Stomach (tissue), 4 donors: ENCODE measurements around the gene KRTAP20-4.

ENCODE experiments used
- CTCF ChIP-seq, 7 experiments: fragments of 450-650 bp in 4 of 7; fragments of 200-600 bp in 3 of 7; sonication (generic) in 3 of 7; IDR thresholded peaks; one replicate each; pipeline ENCODE4 v1.5.1; 2016 to 2019; ENCODE audit warnings: antibody characterized with exemption in 7 of 7, control low read depth in 2 of 7, mild to moderate bottlenecking in 1 of 7
- EP300 ChIP-seq: sonication (generic); formaldehyde crosslinking; IDR thresholded peaks from one replicate; pipeline ENCODE4 v1.6.1; 2017; ENCODE audit warnings: antibody characterized with exemption
- POLR2A ChIP-seq, 4 donors: fragments of 450-650 bp; IDR thresholded peaks; one replicate each; pipeline ENCODE4 v1.6.1; 2016; ENCODE audit warnings: antibody characterized with exemption in 4 of 4, control low read depth in 2 of 4, mild to moderate bottlenecking in 1 of 4, moderate library complexity in 1 of 4
- POLR2AphosphoS5 ChIP-seq, 3 donors: sonication (generic); formaldehyde crosslinking; IDR thresholded peaks; one replicate each; pipeline ENCODE4 v1.6.1; 2016; ENCODE audit warnings: antibody characterized with exemption in 3 of 3

- no peak for TF ChIP-seq POLR2AphosphoS5 (IDR thresholded peaks at IDR 0.05)
- no peak for TF ChIP-seq POLR2A (IDR thresholded peaks at IDR 0.05)
- no peak for TF ChIP-seq CTCF (IDR thresholded peaks at IDR 0.05)
- TF ChIP-seq EP300 = no peak
Measured at GRCh38 chr21:30620080-30620479, 347 bp upstream of the KRTAP20-4 start.
